GM18498 (cell line): Measurements from ENCODE around the gene PLPP1.

Experiments used
- ATAC-seq: cut with Tn5 transposase; IDR thresholded peaks from one replicate; pipeline ENCODE4 v1.9.1; 2021; ENCODE audit warnings: mild to moderate bottlenecking, moderate library complexity; ENCODE audit not compliant: unreplicated experiment

Gene PLPP1

GRCh38 chr5:55411876-55412275 is 122.9 kb downstream of the PLPP1 start:
- no peak for ATAC-seq

DNA sequence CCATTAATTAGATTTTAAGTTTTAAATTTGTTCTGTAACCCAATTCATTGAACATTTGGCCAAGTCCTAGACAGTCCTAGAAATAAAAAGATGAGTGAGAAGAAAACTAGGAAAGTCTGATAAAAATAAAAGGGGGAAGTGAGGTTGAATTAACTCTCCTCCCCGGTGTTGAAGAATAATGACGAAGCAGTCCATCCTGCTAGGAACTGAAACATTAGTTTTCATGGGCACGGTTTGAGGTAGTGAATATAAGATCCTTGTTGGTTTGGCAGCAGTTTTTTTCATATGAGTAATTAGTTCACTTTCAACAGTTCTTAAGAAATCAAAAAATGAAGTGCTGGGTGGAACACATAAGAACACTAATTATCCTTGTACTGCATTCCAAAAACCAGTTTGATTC is 123.9 kb downstream of the PLPP1 start:
- ATAC-seq, result no peak

- ATAC-seq, result no peak
These were observed 125.0 kb downstream of the PLPP1 start for GRCh38 chr5:55409775-55410174.

DNA sequence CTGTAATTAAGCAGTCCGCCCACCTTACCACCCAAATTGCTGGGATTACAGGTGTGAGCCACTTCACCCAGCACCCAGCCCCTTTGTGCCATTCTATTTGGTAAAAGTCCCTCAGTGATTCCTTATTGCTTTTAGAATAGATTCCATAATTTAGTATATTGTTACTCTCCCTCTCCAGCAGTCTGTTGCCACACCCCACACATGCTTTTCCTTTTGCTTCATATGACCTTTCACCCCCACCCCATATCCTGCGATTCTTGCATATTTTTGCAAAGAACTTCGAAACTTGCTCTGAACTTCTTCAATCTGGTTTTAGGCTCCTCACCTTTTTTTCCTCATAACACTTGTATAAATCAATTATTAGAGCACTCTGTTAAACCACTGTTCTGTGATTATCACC is 126.8 kb downstream of the PLPP1 start:
- no peak for ATAC-seq

DNA sequence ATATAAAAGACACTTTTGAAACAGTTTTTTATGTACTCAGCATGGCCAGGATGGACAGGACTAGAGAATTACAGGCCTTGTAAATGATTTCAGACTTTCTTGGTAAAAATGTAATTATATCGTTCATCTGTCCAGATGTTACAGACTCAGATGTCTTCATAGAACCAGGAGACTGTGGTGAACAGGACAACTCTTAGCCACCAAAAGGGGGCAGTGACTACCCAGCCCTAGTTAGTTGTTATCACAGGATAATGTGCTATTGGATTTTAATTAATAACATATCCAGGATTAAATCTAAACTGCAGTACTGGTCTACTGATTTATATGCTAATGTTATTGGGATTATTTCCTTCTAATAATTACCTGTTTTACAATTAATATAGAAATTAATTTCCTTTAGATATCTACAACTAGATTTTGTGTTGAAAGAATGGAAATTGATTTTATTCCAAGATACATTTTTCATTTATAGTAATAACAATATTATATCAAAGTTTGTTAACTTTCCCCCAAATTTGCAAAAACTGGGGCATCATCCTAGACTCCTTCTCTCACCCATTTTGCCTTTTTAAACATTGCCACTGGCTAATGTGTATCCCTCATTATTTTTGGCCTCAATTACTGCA is 127.6 kb downstream of the PLPP1 start:
- ATAC-seq, result peak; percentile 48

- ATAC-seq, result no peak
These were observed 128.5 kb downstream of the PLPP1 start for GRCh38 chr5:55406292-55406691.

GRCh38 chr5:55402199-55402598 is 132.6 kb downstream of the PLPP1 start:
- ATAC-seq, result no peak

GRCh38 chr5:55393501-55394175 is 141.1 kb downstream of the PLPP1 start:
- ATAC-seq, result no peak

DNA sequence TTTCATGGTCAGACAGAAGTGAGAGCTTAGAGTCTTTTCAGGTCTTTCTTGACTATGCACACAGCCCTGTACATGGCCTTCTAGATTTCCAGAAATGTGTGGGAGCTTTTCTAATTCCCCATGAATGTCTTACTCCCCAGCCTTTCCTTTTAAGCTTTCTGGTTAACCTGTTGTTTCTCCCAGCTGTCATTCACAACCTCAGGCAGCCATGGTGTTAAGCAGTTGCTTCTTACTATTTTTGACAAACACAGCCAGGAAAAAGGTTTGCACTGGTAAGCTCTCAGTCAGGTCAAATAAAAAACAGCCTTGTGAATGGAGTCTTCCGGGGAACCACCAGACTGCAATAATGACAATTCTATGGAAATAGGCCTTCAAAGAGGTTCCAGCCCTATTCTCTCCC is 142.1 kb downstream of the PLPP1 start:
- ATAC-seq, result no peak

- no peak for ATAC-seq
These were observed 143.1 kb downstream of the PLPP1 start for GRCh38 chr5:55391707-55392106.

- ATAC-seq, result no peak
These were observed 146.9 kb downstream of the PLPP1 start for GRCh38 chr5:55387865-55388264.

DNA sequence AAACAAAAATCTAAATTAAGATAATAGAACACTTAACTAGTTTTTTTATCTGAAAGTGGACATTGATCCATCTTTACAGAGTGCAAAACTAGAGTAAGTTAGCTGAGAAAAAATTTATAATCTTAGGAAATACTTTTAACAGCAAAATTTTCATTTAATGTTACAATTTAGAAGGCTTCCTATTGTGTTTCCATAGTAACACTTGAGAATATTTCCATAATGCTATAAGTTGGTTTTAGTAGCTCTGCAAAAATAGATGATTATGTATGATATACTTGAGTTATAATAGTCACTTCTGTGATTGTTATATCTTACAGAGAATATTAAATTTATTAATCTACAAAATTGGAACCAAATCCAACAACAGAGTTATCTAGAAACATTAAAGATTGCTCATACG is 148.4 kb downstream of the PLPP1 start:
- no peak for ATAC-seq

- no peak for ATAC-seq
These were observed 148.9 kb downstream of the PLPP1 start for GRCh38 chr5:55385846-55386245.

DNA sequence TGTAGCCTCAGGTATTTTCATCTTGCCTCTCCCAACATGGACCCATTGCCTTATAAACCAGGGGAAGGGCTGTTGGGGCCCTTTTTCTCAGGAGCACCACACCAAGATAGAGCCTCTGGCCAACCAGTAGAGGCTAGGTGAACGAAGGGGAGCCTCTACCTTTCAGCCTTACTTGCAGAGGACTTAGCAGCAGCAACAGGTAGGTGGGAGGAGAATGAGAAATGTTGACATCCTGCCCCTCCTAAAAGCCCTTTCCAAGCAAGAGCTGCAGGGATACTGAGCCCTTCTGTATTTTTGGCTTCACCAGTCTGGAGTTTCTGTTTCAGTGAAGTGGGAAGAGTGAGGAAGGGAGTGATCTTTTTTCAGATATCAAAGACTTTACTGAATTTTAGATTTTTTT is 149.5 kb downstream of the PLPP1 start:
- ATAC-seq, result no peak

- ATAC-seq, result no peak
These were observed 150.7 kb downstream of the PLPP1 start for GRCh38 chr5:55384072-55384471.

GRCh38 chr5:55383254-55383653 is 151.5 kb downstream of the PLPP1 start:
- ATAC-seq, result no peak

DNA sequence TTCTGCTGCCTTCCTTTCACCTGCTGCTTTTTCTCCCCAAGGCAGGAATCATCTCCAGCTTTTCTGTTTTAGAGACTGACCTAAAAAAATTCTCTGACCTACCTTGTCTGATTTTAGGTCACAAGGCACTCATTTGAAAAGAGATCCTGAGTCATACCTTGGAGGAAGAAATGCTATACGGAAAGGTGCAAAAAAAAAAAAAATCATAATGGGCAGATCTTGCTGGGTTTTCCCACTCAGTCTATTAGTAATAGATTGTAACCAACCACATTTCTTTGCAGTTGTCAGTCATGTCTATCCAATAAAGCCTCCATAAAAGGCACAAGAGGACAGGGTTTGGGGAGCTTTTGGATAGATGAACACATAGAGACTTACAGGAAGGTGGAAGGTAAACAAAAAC is 157.0 kb downstream of the PLPP1 start:
- ATAC-seq, result no peak
